ENCODE measurements around the gene MCTP1.

The MCTP1 gene

DNA sequence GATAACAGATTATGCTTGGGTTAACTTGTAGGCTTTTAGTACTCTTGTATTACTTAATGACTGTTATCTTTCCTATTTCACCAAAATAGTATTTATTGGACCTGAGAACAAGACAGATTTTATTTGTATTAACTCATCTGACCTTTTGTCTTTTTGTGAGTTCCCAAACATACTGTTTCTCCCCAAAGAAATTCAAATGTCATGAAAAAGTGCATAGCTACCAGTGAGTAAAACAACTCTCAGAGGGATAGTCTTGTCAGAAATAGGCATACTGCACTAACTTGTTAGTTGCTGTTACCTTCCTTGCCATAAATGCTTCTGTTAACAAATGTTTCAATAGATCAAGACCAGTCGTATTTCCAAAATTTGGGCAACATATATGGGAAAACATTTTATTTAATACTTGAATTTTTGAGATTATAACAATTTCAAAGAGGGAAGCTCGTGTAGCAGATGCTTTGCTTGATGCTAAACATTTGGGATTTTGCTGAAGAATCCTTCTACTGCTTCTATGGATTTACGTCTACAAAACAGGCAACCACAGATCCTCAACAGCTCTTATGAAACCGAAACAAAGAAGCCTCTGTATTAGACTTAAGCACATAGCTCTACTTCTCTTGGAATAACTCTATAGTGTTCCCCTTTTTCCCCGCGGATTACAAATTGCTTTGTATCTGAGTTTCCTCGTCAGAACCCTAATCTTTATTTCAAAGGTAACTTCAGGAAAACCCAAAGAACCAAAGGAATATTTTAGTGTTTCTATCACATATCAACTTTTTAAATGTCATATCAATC lies 248.8 kb downstream of the MCTP1 start:
- no peak for DNase-seq (ENCODE audit: low read depth)
- TF ChIP-seq, protein P1, sequence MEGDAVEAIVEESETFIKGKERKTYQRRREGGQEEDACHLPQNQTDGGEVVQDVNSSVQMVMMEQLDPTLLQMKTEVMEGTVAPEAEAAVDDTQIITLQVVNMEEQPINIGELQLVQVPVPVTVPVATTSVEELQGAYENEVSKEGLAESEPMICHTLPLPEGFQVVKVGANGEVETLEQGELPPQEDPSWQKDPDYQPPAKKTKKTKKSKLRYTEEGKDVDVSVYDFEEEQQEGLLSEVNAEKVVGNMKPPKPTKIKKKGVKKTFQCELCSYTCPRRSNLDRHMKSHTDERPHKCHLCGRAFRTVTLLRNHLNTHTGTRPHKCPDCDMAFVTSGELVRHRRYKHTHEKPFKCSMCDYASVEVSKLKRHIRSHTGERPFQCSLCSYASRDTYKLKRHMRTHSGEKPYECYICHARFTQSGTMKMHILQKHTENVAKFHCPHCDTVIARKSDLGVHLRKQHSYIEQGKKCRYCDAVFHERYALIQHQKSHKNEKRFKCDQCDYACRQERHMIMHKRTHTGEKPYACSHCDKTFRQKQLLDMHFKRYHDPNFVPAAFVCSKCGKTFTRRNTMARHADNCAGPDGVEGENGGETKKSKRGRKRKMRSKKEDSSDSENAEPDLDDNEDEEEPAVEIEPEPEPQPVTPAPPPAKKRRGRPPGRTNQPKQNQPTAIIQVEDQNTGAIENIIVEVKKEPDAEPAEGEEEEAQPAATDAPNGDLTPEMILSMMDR (IDR thresholded peaks at IDR 0.05; ENCODE audit: low read depth, low read length, missing control alignments), result no peak
- in situ Hi-C loops (cut with HindIII; ENCODE audit: low sequenced_read_pairs), result no loop called here
- no peak overlapping the region for H3K4me3 ChIP-seq (ENCODE audit: low read depth, low read length)

DNA sequence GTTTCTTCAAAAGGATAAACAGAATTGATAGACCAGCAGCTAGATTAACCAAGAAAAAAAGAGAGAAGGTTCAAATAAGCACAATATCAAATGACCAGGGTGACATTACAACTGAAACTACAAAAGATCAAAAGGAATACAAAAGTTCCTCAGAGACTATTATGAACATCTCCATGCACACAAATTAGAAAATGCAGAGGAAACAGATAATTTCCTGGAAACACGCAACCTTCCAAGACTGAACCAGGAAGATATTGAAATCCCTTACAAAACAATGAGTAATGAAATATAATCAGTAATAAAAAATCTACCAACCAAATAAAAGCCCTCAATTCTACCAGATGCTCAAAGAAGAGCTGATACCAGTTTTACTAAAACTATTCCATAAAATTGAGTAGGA lies 252.1 kb downstream of the MCTP1 start:
- H3K4me3 ChIP-seq (ENCODE audit: low read depth, low read length), result no peak overlapping the region
- TF ChIP-seq, protein P1 (IDR thresholded peaks at IDR 0.05; ENCODE audit: low read depth, low read length, missing control alignments), result no peak
- DNase-seq (ENCODE audit: low read depth), result no peak
- in situ Hi-C loops (cut with HindIII; ENCODE audit: low sequenced_read_pairs), result no loop called here

DNA sequence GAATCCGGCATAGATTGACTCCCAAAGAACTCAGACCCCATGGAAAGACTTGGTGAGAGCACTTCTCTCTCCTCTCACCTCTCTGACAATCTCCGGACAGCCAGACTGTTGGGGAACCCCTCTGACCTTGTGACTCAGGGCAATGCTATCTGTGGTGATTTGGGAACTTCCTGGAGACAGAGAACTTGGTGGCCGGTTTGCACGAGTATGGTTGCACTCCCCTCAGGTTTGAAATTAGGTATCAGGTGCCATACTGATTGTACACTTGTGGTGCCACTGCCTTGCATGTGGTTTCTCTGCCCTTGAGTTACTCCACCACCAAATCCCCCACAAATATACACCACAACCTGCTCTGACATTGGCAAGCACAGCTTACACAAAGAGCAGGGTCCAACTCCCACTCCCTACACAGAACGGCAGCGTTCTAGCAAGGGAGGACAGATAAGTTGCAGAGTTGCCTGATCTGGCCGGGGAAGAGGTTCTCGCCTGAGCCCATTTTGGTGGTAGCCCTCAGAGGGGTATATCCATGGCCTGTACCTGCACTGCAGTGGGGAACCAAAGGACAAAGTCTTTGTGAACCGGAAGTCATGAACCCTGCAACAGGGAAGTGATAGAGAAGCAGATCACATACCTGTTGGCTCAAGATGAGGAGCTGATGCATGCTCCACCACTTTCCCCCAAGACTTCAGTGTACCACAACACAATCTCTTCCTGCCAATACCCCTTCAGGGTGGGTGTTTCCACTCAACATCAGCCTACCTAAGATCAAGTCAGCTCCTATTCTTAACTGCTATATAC lies 255.1 kb downstream of the MCTP1 start:
- no peak for DNase-seq (ENCODE audit: low read depth)
- in situ Hi-C loops (cut with HindIII; ENCODE audit: low sequenced_read_pairs), result no loop called here
- TF ChIP-seq, protein P1 (IDR thresholded peaks at IDR 0.05; ENCODE audit: low read depth, low read length, missing control alignments), result no peak
- H3K4me3 ChIP-seq (ENCODE audit: low read depth, low read length), result no peak overlapping the region

DNA sequence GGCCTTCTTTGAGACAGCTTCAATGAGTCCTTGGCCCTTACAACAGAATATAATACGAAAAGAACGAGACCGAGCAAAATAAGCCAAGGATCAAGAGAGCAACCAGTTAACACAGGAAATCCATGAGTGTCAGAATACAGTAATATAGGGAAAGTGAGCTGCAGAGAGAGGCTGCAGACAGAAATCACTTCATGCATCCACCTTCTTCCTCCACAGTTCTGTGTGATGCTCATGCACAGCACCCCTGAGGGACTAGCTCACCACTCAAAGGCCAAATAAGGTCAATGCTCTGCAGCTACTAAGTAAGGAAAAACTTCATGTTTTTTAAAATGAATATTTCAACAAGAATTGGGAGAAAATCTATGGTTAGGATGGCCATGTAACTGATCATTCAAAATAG lies 257.1 kb downstream of the MCTP1 start:
- H3K4me3 ChIP-seq (ENCODE audit: low read depth, low read length), result no peak overlapping the region

DNA sequence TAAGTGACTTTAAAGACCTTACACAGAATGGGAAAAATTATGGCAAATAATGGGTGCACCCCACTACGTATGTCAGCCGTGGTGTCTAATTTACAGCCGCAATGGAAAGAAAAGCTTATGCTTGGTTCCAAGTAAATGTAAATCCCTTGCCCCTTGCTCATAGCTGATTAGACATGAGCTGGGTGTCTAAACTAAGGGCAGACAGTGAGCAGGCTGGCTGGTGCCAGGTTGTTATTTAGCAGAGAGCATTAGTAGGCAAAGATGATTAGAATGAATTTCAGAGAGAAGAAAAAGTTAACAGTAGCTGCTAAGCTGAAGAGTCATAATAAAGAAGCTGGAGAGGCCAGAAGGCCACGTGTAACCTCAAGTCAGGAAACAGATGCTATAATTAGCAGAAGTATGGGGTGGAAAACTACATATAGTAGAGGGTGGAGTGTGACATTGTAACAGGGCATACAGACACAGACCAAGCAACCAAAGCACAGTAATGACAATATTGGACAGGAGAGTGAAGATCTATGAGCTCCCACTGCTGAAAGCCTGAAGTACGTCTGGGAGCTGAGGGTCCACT lies 257.7 kb downstream of the MCTP1 start:
- DNase-seq (ENCODE audit: low read depth), result no peak
- H3K4me3 ChIP-seq (ENCODE audit: low read depth, low read length), result no peak overlapping the region
- TF ChIP-seq, protein P1 (IDR thresholded peaks at IDR 0.05; ENCODE audit: low read depth, low read length, missing control alignments), result no peak
- in situ Hi-C loops (cut with HindIII; ENCODE audit: low sequenced_read_pairs), result no loop called here

More for the DNA sequence above, 257.1 kb downstream of the MCTP1 start:
- in situ Hi-C loops (cut with HindIII; ENCODE audit: low sequenced_read_pairs), result no loop called here
- no peak for DNase-seq (ENCODE audit: low read depth)
- TF ChIP-seq, protein P1 (IDR thresholded peaks at IDR 0.05; ENCODE audit: low read depth, low read length, missing control alignments), result no peak

DNA sequence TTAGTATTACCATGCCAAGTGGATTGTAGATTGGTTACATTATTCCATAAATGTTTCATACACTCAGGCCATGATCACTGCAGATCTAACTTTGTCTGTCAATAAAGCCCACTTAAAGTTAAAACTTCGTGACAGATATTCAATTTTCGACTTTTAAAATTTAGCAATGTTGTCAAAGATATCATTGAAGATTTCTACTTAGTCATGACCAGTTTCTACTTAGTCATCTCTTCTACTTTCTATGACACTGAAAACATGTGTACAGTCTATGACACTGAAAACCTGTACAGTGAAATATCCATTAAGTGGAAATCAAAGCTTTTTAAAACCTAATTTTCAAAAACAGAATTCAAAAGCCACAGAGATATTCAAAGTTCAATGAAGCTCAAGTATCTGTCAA lies 258.2 kb downstream of the MCTP1 start:
- TF ChIP-seq, protein P1 (IDR thresholded peaks at IDR 0.05; ENCODE audit: low read depth, low read length, missing control alignments), result no peak
- no peak overlapping the region for H3K4me3 ChIP-seq (ENCODE audit: low read depth, low read length)
- in situ Hi-C loops (cut with HindIII; ENCODE audit: low sequenced_read_pairs), result no loop called here
- no peak for DNase-seq (ENCODE audit: low read depth)
